Tibial nerve (tissue), 4 donors: ENCODE measurements around the gene CERS6.

Experiments used
- EP300 ChIP-seq, 2 donors: sonication (generic); formaldehyde crosslinking; IDR thresholded peaks; one replicate each; pipeline ENCODE4 v1.6.1; 2017; ENCODE audit warnings: antibody characterized with exemption in 2 of 2, mild to moderate bottlenecking in 1 of 2
- POLR2A ChIP-seq, 2 donors: fragments of 450-650 bp; IDR thresholded peaks; one replicate each; pipeline ENCODE4 v1.6.1; 2017; ENCODE audit warnings: antibody characterized with exemption in 2 of 2, mild to moderate bottlenecking in 2 of 2, moderate library complexity in 2 of 2
- TF ChIP-seq, protein P1 (sequence below), 5 experiments: fragments of 200-600 bp in 3 of 5; fragments of 450-650 bp in 2 of 5; sonication (generic) in 3 of 5; IDR thresholded peaks; one replicate each; pipeline ENCODE4 v1.5.1; 2016 to 2019; ENCODE audit warnings: antibody characterized with exemption in 5 of 5, mild to moderate bottlenecking in 3 of 5, moderate library complexity in 2 of 5

DNA sequence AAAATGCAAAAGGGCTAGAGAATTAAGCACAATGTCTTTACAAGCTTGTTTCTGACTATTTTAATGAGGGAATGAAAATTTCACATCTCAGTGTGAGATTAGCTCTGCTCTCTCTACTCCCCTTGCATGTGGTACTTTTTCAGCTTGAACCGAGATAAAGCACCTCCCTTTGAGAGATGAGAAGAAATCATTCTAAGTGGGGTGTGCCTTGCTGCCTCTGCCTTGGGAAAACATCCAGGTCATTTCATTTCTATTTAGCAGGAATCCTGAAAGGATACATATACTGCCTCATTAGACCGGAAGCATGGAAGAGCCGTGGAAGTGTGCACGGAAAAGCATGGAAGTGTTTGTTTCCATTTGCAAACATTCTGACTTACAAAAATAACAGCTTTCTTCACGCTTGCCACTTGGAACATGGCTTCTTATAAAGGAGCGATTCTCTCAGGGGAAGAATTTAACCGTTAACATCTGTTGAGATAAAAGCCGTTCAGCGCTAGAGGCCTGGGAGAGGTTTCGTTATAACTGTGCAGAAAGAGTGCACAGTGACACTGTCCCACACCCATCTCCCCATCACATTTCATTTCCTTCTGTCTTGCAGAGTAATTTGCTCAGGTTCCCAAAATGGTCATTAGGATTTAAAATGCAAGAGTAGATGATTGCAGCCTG is 363.1 kb downstream of the CERS6 start:
- no peak for TF ChIP-seq POLR2A (IDR thresholded peaks at IDR 0.05)
- TF ChIP-seq, protein P1, sequence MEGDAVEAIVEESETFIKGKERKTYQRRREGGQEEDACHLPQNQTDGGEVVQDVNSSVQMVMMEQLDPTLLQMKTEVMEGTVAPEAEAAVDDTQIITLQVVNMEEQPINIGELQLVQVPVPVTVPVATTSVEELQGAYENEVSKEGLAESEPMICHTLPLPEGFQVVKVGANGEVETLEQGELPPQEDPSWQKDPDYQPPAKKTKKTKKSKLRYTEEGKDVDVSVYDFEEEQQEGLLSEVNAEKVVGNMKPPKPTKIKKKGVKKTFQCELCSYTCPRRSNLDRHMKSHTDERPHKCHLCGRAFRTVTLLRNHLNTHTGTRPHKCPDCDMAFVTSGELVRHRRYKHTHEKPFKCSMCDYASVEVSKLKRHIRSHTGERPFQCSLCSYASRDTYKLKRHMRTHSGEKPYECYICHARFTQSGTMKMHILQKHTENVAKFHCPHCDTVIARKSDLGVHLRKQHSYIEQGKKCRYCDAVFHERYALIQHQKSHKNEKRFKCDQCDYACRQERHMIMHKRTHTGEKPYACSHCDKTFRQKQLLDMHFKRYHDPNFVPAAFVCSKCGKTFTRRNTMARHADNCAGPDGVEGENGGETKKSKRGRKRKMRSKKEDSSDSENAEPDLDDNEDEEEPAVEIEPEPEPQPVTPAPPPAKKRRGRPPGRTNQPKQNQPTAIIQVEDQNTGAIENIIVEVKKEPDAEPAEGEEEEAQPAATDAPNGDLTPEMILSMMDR (IDR thresholded peaks at IDR 0.05): no peak
- no peak for TF ChIP-seq EP300 (IDR thresholded peaks at IDR 0.05)
